HG02970 (cell line): ENCODE measurements around the gene ENTPD2.
"Not testable (repeated sequence)": the region's sequence is repeated elsewhere in the genome, so short reads cannot be mapped to it uniquely, and the experiment has no call there.

Experiments used
- ATAC-seq: cut with Tn5 transposase; IDR thresholded peaks from one replicate; pipeline ENCODE4 v1.9.1; 2021; ENCODE audit warnings: mild to moderate bottlenecking, moderate library complexity, moderate number of reproducible peaks; ENCODE audit not compliant: unreplicated experiment, low FRiP score

Gene ENTPD2

GRCh38 chr9:137048655-137049543 is 5.0 kb downstream of the ENTPD2 start:
- ATAC-seq, result no peak

GRCh38 chr9:137046088-137046787 is 7.6 kb downstream of the ENTPD2 start, which contains the start of gene NPDC1:
Gene NPDC1 (minus strand): TSS chr9:137046177. CDS start chr9:137045989, 188 bp downstream.
- ATAC-seq, result no peak

GRCh38 chr9:137045294-137046087 is 8.4 kb downstream of the ENTPD2 start:
- ATAC-seq, result no peak

DNA sequence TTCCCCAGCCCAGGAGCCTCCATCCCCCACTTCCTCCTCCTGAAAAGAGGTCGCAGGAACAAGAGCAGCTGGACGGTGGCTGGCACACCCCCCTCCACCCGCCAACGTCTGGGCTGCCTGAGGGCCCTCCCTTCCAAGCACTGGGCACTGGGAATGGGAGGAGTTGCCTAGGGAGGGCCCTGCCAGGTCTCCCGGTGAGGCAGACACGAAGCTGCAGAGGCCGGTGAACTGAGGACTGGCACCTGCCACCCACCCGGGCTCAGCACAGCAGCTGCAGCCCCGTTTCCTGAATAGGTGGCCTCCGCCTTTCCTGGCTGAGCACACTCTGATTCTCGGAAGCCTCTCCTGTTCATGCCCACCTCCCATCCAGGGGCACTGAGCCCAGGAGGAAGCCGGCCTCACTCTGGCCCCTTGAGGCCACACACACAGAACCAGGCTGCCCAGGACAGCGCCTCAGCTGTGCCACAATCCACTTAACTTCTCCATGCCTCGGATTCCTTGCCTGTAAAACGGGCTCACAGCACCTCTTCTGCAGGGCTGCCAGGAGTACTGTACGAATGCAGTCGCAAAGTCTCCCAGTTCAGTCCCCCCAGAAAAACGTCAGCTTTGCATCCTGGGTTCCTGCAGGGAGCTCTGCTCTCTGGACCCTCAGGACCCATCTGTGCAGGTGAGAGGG is 9.2 kb downstream of the ENTPD2 start:
- no peak for ATAC-seq

- ATAC-seq, result no peak
Observed at GRCh38 chr9:137044037-137044436, 9.8 kb downstream of the ENTPD2 start.

DNA sequence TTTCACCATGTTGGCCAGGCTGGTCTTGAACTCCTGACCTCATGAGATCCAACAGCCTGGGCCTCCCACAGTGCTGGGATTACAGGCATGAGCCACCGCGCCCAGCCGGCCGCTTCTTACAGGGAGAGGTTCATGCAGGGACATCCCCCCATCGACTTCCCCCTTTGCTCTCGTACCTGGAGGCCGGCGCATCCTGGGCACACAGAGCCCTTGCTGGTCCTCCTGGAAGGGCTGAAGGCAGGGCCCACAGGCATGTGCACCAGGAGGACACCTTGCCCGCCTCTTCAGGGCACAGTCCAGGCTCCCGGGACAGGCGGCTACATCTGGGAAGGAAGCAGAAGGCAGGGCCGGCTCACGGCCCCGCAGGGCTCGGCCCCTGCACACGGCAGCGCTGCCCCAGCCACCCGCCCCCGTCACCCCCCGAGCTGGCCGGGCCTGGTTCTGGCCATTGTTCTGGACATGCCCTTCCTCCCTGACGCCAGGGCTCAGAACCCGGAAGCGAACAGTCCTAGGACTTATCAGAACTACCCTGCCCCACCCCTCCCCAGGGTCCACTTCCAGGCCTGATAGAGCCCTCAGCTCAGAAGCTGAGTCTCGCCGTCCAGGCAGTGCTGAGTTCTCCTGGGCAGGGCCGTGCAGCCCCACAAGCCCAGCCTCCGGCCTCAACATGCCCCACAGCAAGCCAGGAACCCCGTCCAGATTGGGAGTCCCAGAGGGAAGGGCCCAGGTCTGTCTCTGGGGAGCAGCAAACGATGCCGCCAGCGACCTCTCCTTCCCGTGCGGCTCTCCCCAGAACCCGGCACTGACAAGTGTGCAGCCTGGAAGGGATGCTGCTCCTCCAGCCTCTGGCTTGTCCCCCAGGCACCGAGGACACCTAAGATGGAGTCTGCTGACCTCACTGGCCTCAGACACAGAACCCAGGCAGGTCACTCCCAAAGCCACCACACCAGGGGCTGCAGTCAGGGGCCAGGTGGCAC is 10.8 kb downstream of the ENTPD2 start:
- ATAC-seq, result no peak

- no peak for ATAC-seq
Observed at GRCh38 chr9:137041124-137041523, 12.7 kb downstream of the ENTPD2 start.

- no peak for ATAC-seq
Observed at GRCh38 chr9:137040568-137040967, 13.3 kb downstream of the ENTPD2 start.

GRCh38 chr9:137039611-137040366 is 14.1 kb downstream of the ENTPD2 start:
- ATAC-seq, result no peak

- no peak for ATAC-seq
Observed at GRCh38 chr9:137038916-137039315, 14.9 kb downstream of the ENTPD2 start.

DNA sequence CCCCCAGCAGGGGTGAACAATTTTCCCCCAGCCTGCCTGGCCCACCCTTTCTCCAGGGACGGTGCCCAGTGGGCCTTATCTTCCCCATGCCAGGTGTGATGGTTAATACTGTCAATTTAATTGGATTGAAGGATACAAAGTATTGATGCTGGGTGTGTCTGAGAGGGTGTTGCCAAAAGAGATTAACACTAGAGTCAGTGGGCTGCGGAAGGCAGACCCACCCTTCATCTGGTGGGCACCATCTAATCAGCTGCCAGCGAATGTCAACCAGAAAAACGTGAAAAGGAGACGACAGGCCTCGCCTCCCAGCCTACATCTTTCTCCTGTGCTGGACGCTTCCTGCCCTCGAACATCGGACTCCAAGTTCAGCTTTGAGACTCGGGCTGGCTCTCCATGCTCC is 16.4 kb downstream of the ENTPD2 start:
- no peak for ATAC-seq

GRCh38 chr9:137037035-137037434 is 16.8 kb downstream of the ENTPD2 start:
- no peak for ATAC-seq

- no peak for ATAC-seq
Observed at GRCh38 chr9:137035937-137036336, 17.9 kb downstream of the ENTPD2 start.

- ATAC-seq, result no peak
Observed at GRCh38 chr9:137035507-137035834, 18.4 kb downstream of the ENTPD2 start.

GRCh38 chr9:137034709-137035506 is 19.0 kb downstream of the ENTPD2 start:
- no peak for ATAC-seq

GRCh38 chr9:137034039-137034708 is 19.7 kb downstream of the ENTPD2 start:
- ATAC-seq, result no peak

GRCh38 chr9:137033481-137033880 is 20.4 kb downstream of the ENTPD2 start:
- ATAC-seq, result not testable (repeated sequence)
